Islet of Langerhans (tissue), 1 donor: ENCODE results near the gene P3H4.

Experiments used
- FAIRE-seq: peaks from one replicate; lab custom pipeline; 2011; peaks lifted over from hg19 to GRCh38; lab: Jason Lieb, UNC

P3H4 gene

GRCh38 chr17:41769985-41770384, 41.8 kb downstream of the P3H4 start:
- no peak for FAIRE-seq

GRCh38 chr17:41769346-41769862, 42.3 kb downstream of the P3H4 start:
- FAIRE-seq: no peak

- no peak for FAIRE-seq
These were observed 43.0 kb downstream of the P3H4 start for GRCh38 chr17:41768682-41769288.

GRCh38 chr17:41767324-41768042, 44.3 kb downstream of the P3H4 start:
- no peak for FAIRE-seq

- no peak for FAIRE-seq
These were observed 45.6 kb downstream of the P3H4 start for GRCh38 chr17:41766135-41766534.

GRCh38 chr17:41763327-41763726, 48.4 kb downstream of the P3H4 start:
- no peak for FAIRE-seq

- FAIRE-seq: no peak
These were observed 48.9 kb downstream of the P3H4 start for GRCh38 chr17:41762841-41763240.

GRCh38 chr17:41762391-41762790, 49.4 kb downstream of the P3H4 start:
- no peak for FAIRE-seq

GRCh38 chr17:41760878-41761277, 50.9 kb downstream of the P3H4 start:
- no peak for FAIRE-seq

- FAIRE-seq: no peak
These were observed 53.1 kb downstream of the P3H4 start for GRCh38 chr17:41758601-41759000.

- FAIRE-seq: no peak
These were observed 57.7 kb downstream of the P3H4 start for GRCh38 chr17:41754066-41754465.
